Adrenal gland (tissue), 5 donors: ENCODE data around the gene SYAP1.

Source experiments
- CTCF ChIP-seq, 6 experiments: fragments of 450-650 bp in 4 of 6; fragments of 200-600 bp in 2 of 6; sonication (generic) in 1 of 6; IDR thresholded peaks; 1 replicate in 5 of 6; 2 replicates in 1 of 6; pipeline versions ENCODE4 v1.5.1 to v1.8.0; 2016 to 2021; ENCODE audit warnings: antibody characterized with exemption in 6 of 6, mild to moderate bottlenecking in 2 of 6, moderate library complexity in 1 of 6
- POLR2A ChIP-seq, 2 donors: fragments of 450-650 bp; IDR thresholded peaks; one replicate each; pipeline ENCODE4 v1.6.1; 2017; ENCODE audit warnings: antibody characterized with exemption in 2 of 2, mild to moderate bottlenecking in 2 of 2, moderate library complexity in 1 of 2
- donor health status: DM: no; HTN: no; CAD: no.

DNA sequence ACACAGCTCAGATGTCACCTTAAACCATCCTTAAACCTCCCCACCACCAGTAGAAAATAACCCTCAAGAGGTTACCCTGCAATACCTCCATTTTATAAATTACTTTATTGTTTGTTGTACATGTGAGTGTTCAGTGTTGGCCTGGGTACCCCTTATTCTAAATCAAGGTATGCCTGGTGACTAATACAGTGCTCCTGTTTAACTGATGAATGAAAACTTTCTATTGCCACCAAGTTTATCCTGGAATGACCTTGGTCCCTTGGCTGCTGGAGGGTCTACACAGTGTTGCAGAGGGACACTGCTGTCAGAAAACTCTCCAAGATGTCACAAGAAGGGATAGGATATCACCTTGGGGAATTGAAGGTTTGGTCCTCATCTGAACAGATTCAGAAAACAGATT is 59.6 kb downstream of the SYAP1 start:
- TF ChIP-seq CTCF (IDR thresholded peaks at IDR 0.05) (no peak), POLR2A (IDR thresholded peaks at IDR 0.05) (no peak)
